RWPE2 (cell line): ENCODE results near the gene MYOC.

Experiments used
- ATAC-seq: fragments of 200-7000 bp; cut with Tn5 transposase; 3 replicates; pipeline ENCODE4 v1.9.1; 2021; ENCODE audit warnings: low read depth
- DNase-seq: peaks from one replicate; pipeline ENCODE4 v3.0.0-alpha.2; 2020; ENCODE audit warnings: low spot score
- H3K27ac ChIP-seq: fragments of 450-650 bp; 2 replicates; pipeline ENCODE4 v1.5.1; 2017; ENCODE audit warnings: mild to moderate bottlenecking; ENCODE audit not compliant: poor library complexity, severe bottlenecking
- H3K27me3 ChIP-seq: fragments of 250-450 bp; sonication (Bioruptor Pico); 2 replicates; pipeline ENCODE4 v1.5.1; 2021; ENCODE audit warnings: mild to moderate bottlenecking, moderate library complexity; ENCODE audit not compliant: insufficient read depth, poor library complexity, severe bottlenecking
- H3K36me3 ChIP-seq: fragments of 250-450 bp; sonication (Bioruptor Pico); 2 replicates; pipeline ENCODE4 v1.5.1; 2020; ENCODE audit warnings: low read depth, mild to moderate bottlenecking, moderate library complexity
- H3K4me1 ChIP-seq: fragments of 250-450 bp; sonication (Bioruptor Pico); 2 replicates; pipeline ENCODE4 v1.5.1; 2021; ENCODE audit warnings: mild to moderate bottlenecking, moderate library complexity; ENCODE audit not compliant: insufficient read depth, poor library complexity, severe bottlenecking
- H3K4me3 ChIP-seq: fragments of 250-450 bp; sonication (Bioruptor Pico); 2 replicates; pipeline ENCODE4 v1.5.1; 2021; ENCODE audit warnings: mild to moderate bottlenecking, moderate library complexity; ENCODE audit not compliant: severe bottlenecking
- H3K9me3 ChIP-seq: fragments of 250-450 bp; sonication (Bioruptor Pico); 2 replicates; pipeline ENCODE4 v1.5.1; 2021; ENCODE audit warnings: mild to moderate bottlenecking, moderate library complexity; ENCODE audit not compliant: severe bottlenecking
- CTCF ChIP-seq: fragments of 450-650 bp; IDR thresholded peaks from one replicate; pipeline ENCODE4 v1.5.1; 2017; ENCODE audit warnings: mild to moderate bottlenecking, moderate library complexity; ENCODE audit not compliant: poor library complexity, severe bottlenecking

MYOC gene

GRCh38 chr1:171635661-171636060 lies 16.8 kb downstream of the MYOC start:
- H3K27ac ChIP-seq, result no peak overlapping the region
- no peak overlapping the region for H3K4me3 ChIP-seq
- DNase-seq, result no peak
- no peak for TF ChIP-seq CTCF
- ATAC-seq, result no peak
- no peaks in the 10 kb centered on the region for H3K27me3 ChIP-seq
- no peaks in the 10 kb centered on the region for H3K36me3 ChIP-seq
- no peaks in the 10 kb centered on the region for H3K4me1 ChIP-seq
- H3K9me3 ChIP-seq, result no peaks in the 10 kb centered on the region

GRCh38 chr1:171628225-171628624 lies 24.3 kb downstream of the MYOC start:
- Histone ChIP-seq H3K9me3 (no peaks in the 10 kb centered on the region), H3K4me1 (no peaks in the 10 kb centered on the region), H3K27me3 (no peaks in the 10 kb centered on the region), H3K27ac (no peak overlapping the region), H3K4me3 (no peak overlapping the region), H3K36me3 (no peaks in the 10 kb centered on the region)
- DNase-seq, result no peak
- no peak for ATAC-seq
- no peak for TF ChIP-seq CTCF

- no peaks in the 10 kb centered on the region for H3K36me3 ChIP-seq
- H3K4me1 ChIP-seq, result no peaks in the 10 kb centered on the region
- ATAC-seq (no peak), DNase-seq (no peak)
- H3K27me3 ChIP-seq, result no peaks in the 10 kb centered on the region
- no peak overlapping the region for H3K27ac ChIP-seq
- no peaks in the 10 kb centered on the region for H3K9me3 ChIP-seq
- no peak for TF ChIP-seq CTCF
- no peak overlapping the region for H3K4me3 ChIP-seq
Measured at GRCh38 chr1:171627020-171627419, 25.5 kb downstream of the MYOC start.

- Histone ChIP-seq H3K27ac (no peak overlapping the region), H3K27me3 (no peaks in the 10 kb centered on the region), H3K9me3 (no peaks in the 10 kb centered on the region), H3K4me3 (no peak overlapping the region), H3K36me3 (no peaks in the 10 kb centered on the region), H3K4me1 (no peaks in the 10 kb centered on the region)
- TF ChIP-seq CTCF, result no peak
- DNase-seq, result no peak
- no peak for ATAC-seq
Measured at GRCh38 chr1:171625225-171625624, 27.3 kb downstream of the MYOC start.

GRCh38 chr1:171623651-171624331 lies 28.7 kb downstream of the MYOC start:
- no peak for ATAC-seq
- no peaks in the 10 kb centered on the region for H3K36me3 ChIP-seq
- DNase-seq, result no peak
- no peak overlapping the region for H3K4me3 ChIP-seq
- H3K27ac ChIP-seq, result no peak overlapping the region
- no peaks in the 10 kb centered on the region for H3K4me1 ChIP-seq
- no peak for TF ChIP-seq CTCF
- no peaks in the 10 kb centered on the region for H3K9me3 ChIP-seq
- no peaks in the 10 kb centered on the region for H3K27me3 ChIP-seq
